Neutrophil (primary cell): ENCODE results near the gene AKAP6.
"Not testable (repeated sequence)": the region's sequence is repeated elsewhere in the genome, so short reads cannot be mapped to it uniquely, and the experiment has no call there.

ENCODE experiments used
- H3K27ac ChIP-seq: fragments of 200-600 bp; sonication (generic); 2 replicates; pipeline ENCODE4 v1.5.1; 2016; ENCODE audit warnings: mild to moderate bottlenecking, moderate library complexity
- H3K27me3 ChIP-seq: fragments of 200-600 bp; sonication (generic); 2 replicates; pipeline ENCODE4 v1.6.0; 2016; ENCODE audit warnings: mild to moderate bottlenecking
- H3K36me3 ChIP-seq: fragments of 200-600 bp; sonication (generic); 2 replicates; pipeline ENCODE4 v1.5.1; 2017
- H3K4me1 ChIP-seq, 2 experiments: fragments of 200-600 bp in 1 of 2; sonication (generic) in 1 of 2; 1 replicate in 1 of 2; 2 replicates in 1 of 2; pipeline versions ENCODE4 v1.5.1 to v1.6.1; 2013 to 2016; ENCODE audit warnings: low read depth in 1 of 2, low read length in 1 of 2, mild to moderate bottlenecking in 1 of 2, moderate library complexity in 1 of 2; ENCODE audit not compliant: control insufficient read depth in 1 of 2, insufficient read depth in 1 of 2
- H3K4me3 ChIP-seq, 2 experiments: fragments of 200-600 bp in 1 of 2; sonication (generic) in 1 of 2; 1 replicate in 1 of 2; 2 replicates in 1 of 2; pipeline ENCODE4 v1.5.1; 2013 to 2016; ENCODE audit warnings: low read depth in 1 of 2, low read length in 1 of 2, mild to moderate bottlenecking in 1 of 2, moderate library complexity in 1 of 2
- H3K9me3 ChIP-seq: fragments of 200-600 bp; sonication (generic); 2 replicates; pipeline ENCODE4 v1.5.1; 2016
- CTCF ChIP-seq: fragments of 200-600 bp; sonication (generic); IDR thresholded peaks from 2 replicates; pipeline ENCODE4 v1.5.1; 2016; ENCODE audit warnings: antibody characterized with exemption

AKAP6 gene

GRCh38 chr14:32383364-32384009 is 54.4 kb downstream of the AKAP6 start:
- no peak for TF ChIP-seq CTCF
- Histone ChIP-seq H3K36me3 (no peaks in the 10 kb centered on the region), H3K27me3 (no peaks in the 10 kb centered on the region), H3K27ac (no peak overlapping the region), H3K4me3 (no peak overlapping the region), H3K4me1 (no peaks in the 10 kb centered on the region), H3K9me3 (no peaks in the 10 kb centered on the region)

DNA sequence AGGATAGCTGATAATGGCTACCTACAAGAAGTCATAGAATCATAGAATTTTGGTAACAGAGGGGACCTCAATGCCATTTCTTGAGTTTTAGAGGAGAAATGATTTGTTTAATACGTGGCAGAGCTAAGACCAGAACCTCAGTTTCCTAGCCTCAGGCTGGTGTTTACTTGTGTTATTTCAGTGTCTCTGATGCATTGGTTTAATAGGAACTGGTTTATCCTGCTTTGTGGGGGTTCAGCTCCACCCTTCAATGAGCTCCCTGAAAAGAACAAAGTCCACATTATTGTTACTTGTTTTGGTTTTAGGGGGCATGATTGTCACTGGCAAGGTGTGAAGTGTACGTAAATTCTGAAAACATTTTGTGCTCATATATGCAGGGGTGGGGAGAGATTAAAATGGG is 55.4 kb downstream of the AKAP6 start:
- Histone ChIP-seq H3K27me3 (no peaks in the 10 kb centered on the region), H3K36me3 (no peaks in the 10 kb centered on the region), H3K9me3 (no peaks in the 10 kb centered on the region), H3K4me1 (no peaks in the 10 kb centered on the region), H3K27ac (no peak overlapping the region), H3K4me3 (no peak overlapping the region)
- no peak for TF ChIP-seq CTCF

DNA sequence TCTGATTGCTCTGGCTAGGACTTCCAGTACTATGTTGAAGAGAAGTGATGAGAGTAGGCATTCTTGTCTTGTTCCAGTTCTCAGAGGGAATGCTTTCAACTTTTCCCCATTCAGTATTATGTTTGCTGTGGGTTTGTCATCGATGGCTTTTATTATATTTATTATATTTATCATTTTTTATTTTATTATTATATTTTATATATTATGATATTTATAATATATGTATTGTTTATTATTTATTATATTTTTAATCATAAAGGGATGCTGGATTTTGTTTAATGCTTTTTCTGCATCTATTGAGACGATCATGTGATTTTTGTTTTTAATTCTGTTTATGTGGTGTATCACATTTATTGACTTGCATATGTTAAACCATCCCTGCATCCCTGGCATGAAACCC is 58.2 kb downstream of the AKAP6 start:
- not testable (repeated sequence) for H3K27ac ChIP-seq, H3K36me3 ChIP-seq, H3K27me3 ChIP-seq, H3K4me1 ChIP-seq, H3K9me3 ChIP-seq, H3K4me3 ChIP-seq

DNA sequence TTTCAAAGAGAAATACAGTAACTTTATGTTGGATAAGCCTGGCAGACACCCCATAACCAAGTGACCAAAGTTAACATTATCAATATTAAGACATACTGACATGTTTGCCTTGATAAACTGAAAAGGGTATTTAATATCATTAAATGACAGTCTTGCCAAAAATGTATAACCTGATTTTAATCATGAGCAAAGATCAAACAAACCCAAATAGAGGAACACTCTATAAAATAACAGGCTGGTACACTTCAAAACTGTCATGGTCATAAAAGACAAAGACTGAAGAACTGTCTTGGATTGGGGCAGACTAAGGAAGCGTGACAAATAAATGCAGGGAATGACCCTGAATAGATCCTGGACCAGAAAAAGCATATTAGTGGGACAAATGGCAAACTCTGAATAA is 64.0 kb downstream of the AKAP6 start:
- H3K27me3 ChIP-seq, result no peaks in the 10 kb centered on the region
- H3K27ac ChIP-seq, result no peak overlapping the region
- no peak for TF ChIP-seq CTCF
- no peaks in the 10 kb centered on the region for H3K36me3 ChIP-seq
- H3K4me3 ChIP-seq, result no peak overlapping the region
- H3K4me1 ChIP-seq, result no peaks in the 10 kb centered on the region
- H3K9me3 ChIP-seq, result no peaks in the 10 kb centered on the region

DNA sequence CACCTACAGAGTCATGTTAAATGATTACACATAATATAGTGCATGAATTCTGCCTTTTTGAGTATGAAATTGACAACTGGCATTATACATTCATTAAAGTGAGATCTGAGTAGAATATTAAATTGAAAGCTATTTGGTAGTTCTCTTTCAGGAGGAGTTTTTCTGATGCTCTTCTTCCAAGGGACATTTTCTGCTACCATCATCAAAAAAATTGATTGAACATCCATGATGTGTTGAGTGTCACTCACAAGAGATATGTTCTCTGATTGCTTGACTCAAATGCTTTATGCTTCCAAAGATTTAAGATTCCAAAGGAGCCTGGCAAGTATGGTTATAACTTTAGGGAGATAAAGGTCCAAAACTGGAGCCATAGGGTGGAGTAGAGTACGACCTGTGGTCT is 64.9 kb downstream of the AKAP6 start:
- H3K36me3 ChIP-seq, result no peaks in the 10 kb centered on the region
- no peaks in the 10 kb centered on the region for H3K9me3 ChIP-seq
- no peak for TF ChIP-seq CTCF
- no peak overlapping the region for H3K4me3 ChIP-seq
- no peaks in the 10 kb centered on the region for H3K27me3 ChIP-seq
- H3K27ac ChIP-seq, result no peak overlapping the region
- no peaks in the 10 kb centered on the region for H3K4me1 ChIP-seq

DNA sequence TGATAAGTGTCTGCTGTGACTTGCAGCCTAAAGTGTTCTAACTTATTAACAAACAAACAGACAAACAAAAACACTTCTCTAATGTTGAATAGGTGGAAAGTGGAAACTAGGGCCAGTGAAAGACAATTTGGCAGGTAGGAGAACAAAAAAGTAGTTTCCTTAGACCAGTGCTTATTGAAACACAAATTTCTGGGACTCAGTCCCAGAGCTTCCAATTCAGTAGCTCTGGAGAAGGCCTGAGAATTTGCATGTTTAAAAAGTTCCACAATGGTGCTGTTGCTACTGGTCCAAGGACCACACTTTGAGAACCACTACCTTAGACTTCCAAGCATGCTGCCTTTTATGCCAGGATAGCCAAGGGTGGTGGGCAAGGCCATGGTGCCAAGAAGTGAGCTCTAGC is 67.8 kb downstream of the AKAP6 start:
- Histone ChIP-seq H3K27me3 (no peaks in the 10 kb centered on the region), H3K9me3 (no peaks in the 10 kb centered on the region), H3K27ac (no peak overlapping the region), H3K4me3 (no peak overlapping the region), H3K36me3 (no peaks in the 10 kb centered on the region), H3K4me1 (no peaks in the 10 kb centered on the region)
- no peak for TF ChIP-seq CTCF
